ENCODE measurements around the gene C1QTNF1. TPM values are rescaled to one million over a fixed set of nuclear protein-coding genes. Genes with fewer than 3 reads are reported as not detected.

Gene C1QTNF1
- polyA plus RNA-seq, 1 of the 3 experiments (the other 2 are of a cell fraction), result 14.3 TPM

DNA sequence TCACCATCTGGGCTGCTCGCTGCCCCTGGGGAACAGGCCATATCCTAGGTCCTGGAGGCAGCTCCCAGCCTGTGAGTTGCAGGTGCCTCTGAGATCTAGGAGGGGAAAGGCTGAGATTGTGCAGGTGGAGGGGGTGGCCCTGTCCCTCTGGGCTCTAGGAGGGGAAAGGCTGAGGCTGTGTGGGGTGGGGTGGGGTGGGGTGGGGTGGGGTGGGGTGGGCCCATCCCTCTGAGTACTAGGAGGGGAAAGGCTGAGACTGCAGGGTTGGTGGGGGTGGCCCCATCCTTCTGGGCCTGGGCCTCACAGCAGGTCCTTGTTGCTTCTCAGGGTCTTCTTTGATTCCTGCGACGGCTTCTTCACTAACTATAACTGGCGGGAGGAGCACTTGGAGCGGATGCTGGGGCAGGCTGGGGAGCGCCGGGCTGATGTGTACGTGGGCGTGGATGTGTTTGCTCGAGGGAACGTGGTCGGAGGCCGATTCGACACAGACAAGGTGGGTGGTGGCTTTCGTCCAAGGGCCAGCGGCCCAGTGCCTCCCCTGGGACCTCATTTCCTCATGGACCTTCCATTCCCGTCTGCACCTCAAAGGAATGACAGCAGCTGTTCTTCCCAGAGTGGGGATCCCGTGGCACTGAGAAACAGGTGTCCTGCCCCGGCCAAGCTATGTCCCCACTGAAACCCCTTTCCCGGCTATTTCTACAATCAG is 57.8 kb downstream of the C1QTNF1 start (continued):
- TF ChIP-seq, protein P1, sequence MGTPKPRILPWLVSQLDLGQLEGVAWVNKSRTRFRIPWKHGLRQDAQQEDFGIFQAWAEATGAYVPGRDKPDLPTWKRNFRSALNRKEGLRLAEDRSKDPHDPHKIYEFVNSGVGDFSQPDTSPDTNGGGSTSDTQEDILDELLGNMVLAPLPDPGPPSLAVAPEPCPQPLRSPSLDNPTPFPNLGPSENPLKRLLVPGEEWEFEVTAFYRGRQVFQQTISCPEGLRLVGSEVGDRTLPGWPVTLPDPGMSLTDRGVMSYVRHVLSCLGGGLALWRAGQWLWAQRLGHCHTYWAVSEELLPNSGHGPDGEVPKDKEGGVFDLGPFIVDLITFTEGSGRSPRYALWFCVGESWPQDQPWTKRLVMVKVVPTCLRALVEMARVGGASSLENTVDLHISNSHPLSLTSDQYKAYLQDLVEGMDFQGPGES (IDR thresholded peaks at IDR 0.05; ENCODE audit: low read depth, low read length), result no peak
- TF ChIP-seq NRF1 (IDR thresholded peaks at IDR 0.05; ENCODE audit: low read depth, low read length), result no peak
- TF ChIP-seq, protein P2, sequence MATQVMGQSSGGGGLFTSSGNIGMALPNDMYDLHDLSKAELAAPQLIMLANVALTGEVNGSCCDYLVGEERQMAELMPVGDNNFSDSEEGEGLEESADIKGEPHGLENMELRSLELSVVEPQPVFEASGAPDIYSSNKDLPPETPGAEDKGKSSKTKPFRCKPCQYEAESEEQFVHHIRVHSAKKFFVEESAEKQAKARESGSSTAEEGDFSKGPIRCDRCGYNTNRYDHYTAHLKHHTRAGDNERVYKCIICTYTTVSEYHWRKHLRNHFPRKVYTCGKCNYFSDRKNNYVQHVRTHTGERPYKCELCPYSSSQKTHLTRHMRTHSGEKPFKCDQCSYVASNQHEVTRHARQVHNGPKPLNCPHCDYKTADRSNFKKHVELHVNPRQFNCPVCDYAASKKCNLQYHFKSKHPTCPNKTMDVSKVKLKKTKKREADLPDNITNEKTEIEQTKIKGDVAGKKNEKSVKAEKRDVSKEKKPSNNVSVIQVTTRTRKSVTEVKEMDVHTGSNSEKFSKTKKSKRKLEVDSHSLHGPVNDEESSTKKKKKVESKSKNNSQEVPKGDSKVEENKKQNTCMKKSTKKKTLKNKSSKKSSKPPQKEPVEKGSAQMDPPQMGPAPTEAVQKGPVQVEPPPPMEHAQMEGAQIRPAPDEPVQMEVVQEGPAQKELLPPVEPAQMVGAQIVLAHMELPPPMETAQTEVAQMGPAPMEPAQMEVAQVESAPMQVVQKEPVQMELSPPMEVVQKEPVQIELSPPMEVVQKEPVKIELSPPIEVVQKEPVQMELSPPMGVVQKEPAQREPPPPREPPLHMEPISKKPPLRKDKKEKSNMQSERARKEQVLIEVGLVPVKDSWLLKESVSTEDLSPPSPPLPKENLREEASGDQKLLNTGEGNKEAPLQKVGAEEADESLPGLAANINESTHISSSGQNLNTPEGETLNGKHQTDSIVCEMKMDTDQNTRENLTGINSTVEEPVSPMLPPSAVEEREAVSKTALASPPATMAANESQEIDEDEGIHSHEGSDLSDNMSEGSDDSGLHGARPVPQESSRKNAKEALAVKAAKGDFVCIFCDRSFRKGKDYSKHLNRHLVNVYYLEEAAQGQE (IDR thresholded peaks at IDR 0.05; ENCODE audit: low read depth, low read length), result no peak
- TF ChIP-seq, protein P3, sequence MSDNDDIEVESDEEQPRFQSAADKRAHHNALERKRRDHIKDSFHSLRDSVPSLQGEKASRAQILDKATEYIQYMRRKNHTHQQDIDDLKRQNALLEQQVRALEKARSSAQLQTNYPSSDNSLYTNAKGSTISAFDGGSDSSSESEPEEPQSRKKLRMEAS (IDR thresholded peaks at IDR 0.05; ENCODE audit: low read depth), result no peak
- TF ChIP-seq CHD2 (IDR thresholded peaks at IDR 0.05; ENCODE audit: low read length, partially characterized antibody), result no peak

DNA sequence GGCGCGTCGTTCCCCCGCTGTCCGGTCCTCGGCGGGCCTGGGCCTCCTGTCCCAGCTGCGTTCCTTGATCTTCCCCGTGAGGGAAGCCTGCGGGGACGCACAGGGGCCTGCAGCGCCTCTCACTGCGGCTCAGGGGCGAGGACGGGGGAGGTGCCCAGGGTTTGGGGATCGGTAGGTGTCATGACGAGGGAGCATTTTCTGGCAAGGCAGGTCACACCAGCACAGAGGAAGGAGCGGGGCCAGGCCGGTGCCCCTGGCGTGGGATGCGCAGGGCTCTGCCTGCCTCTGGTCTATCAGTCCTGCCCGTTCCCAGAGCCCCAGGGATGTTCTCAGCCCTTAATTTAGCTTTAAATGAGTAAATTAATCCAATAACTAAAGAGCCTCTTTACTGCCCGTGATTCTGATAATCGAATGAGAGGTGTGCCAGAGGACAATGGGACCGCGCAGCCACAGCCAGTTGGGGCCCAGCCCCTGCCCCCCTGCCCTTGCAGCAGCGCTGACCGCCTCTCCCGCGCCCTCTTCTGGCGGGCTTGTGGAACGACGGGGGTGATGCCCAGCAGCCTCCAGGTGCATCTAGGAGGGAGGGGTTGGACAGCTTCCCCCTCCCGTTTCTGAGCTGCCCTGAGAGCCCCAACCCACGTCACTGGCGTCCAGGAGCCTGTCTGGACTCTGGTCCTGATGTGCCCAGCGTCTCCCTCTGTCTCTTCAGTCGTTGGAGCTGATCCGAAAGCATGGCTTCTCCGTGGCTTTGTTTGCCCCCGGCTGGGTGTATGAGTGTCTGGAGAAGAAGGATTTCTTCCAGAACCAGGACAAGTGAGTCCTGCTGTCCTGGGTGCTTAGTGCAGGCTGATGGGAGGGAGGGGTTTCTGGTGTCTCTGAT is 58.6 kb downstream of the C1QTNF1 start:
- no peak overlapping the region for H3K9ac ChIP-seq
- TF ChIP-seq ELF1 (IDR thresholded peaks at IDR 0.05), result no peak
- TF ChIP-seq RAD21 (IDR thresholded peaks at IDR 0.05; ENCODE audit: low read length), result peak; percentile 78
- peak; percentile 17; the same call in 1 of the 2 replicates for TF ChIP-seq RCOR1 (IDR thresholded peaks at IDR 0.05; ENCODE audit: low read length)
- TF ChIP-seq GABPA (IDR thresholded peaks at IDR 0.05; ENCODE audit: low read depth), result no peak
- no peak for TF ChIP-seq EP300 (IDR thresholded peaks at IDR 0.05; ENCODE audit: borderline replicate concordance in 1 of 2, low read depth in 1 of 2, low read length in 1 of 2)
- peak; percentile 35; the same call in 1 of the 2 replicates for TF ChIP-seq MXI1 (IDR thresholded peaks at IDR 0.05; ENCODE audit: low read depth, low read length)
- peak; percentile 8 for TF ChIP-seq CHD2 (IDR thresholded peaks at IDR 0.05; ENCODE audit: low read length, partially characterized antibody)
- TF ChIP-seq, protein P4, sequence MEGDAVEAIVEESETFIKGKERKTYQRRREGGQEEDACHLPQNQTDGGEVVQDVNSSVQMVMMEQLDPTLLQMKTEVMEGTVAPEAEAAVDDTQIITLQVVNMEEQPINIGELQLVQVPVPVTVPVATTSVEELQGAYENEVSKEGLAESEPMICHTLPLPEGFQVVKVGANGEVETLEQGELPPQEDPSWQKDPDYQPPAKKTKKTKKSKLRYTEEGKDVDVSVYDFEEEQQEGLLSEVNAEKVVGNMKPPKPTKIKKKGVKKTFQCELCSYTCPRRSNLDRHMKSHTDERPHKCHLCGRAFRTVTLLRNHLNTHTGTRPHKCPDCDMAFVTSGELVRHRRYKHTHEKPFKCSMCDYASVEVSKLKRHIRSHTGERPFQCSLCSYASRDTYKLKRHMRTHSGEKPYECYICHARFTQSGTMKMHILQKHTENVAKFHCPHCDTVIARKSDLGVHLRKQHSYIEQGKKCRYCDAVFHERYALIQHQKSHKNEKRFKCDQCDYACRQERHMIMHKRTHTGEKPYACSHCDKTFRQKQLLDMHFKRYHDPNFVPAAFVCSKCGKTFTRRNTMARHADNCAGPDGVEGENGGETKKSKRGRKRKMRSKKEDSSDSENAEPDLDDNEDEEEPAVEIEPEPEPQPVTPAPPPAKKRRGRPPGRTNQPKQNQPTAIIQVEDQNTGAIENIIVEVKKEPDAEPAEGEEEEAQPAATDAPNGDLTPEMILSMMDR (IDR thresholded peaks at IDR 0.05), result peak; percentile 98
- TF ChIP-seq TCF12 (IDR thresholded peaks at IDR 0.05), result no peak
- TF ChIP-seq SMC3 (IDR thresholded peaks at IDR 0.05; ENCODE audit: low read depth, low read length), result peak; percentile 90
- TF ChIP-seq NRF1 (IDR thresholded peaks at IDR 0.05; ENCODE audit: low read depth, low read length), result 0 out of 2 replicates have a peak, but pooled peaks have one; percentile 9
- H3K9me2 ChIP-seq, result no peaks in the 10 kb centered on the region
- H3K27me3 ChIP-seq (ENCODE audit: insufficient read depth), result no peaks in the 10 kb centered on the region
- H3F3A ChIP-seq (replicated peaks; ENCODE audit: insufficient read depth), result no peaks in the 10 kb centered on the region
- DNase-seq, result peak; percentile 96
- no peak overlapping the region for H3K4me2 ChIP-seq
- no peak overlapping the region for H2AFZ ChIP-seq (ENCODE audit: low read depth)
- 60% methylated on average over 34 of the region's 41 CpGs for WGBS (ENCODE audit: low lambda C conversion rate)
- H3K79me2 ChIP-seq (ENCODE audit: insufficient read depth), result no peaks in the 10 kb centered on the region
- no peaks in the 10 kb centered on the region for H3K9me3 ChIP-seq
- ChIA-PET POLR2A (no interaction called here), CTCF (interaction anchor here (0.6 to 45.1 kb wide), 46 partner anchors 8 to 626 kb away, joined by 3 to 1305 read pairs (median 5); partner anchors contain the start of gene ENGASE)
- peaks cover 0 to 13% of the 10 kb centered on the region in 2 experiments; a peak in 1 of 4 replicates for H3K4me1 ChIP-seq (ENCODE audit: control insufficient read depth in 1 of 2, insufficient read depth in 2 of 2, low read depth in 1 of 2, low read length in 1 of 2)
- H3K36me3 ChIP-seq (replicated peaks in 1 of 2; ENCODE audit: control insufficient read depth in 1 of 2, insufficient read depth in 2 of 2, low read length in 1 of 2), result peaks cover 7 to 60% of the 10 kb centered on the region in 2 experiments
- H4K20me1 ChIP-seq (ENCODE audit: insufficient read depth), result peaks cover 17% of the 10 kb centered on the region
- no peak overlapping the region; a peak in 1 of 4 replicates for H3K4me3 ChIP-seq (ENCODE audit: low read depth in 2 of 2, low read length in 1 of 2)
- no peak overlapping the region; a peak in 1 of 4 replicates for H3K27ac ChIP-seq (ENCODE audit: low read depth in 2 of 2, low read length in 1 of 2)

Data from SK-N-SH (cell line).